ENCODE measurements around the gene CDK6.

CDK6 gene

DNA sequence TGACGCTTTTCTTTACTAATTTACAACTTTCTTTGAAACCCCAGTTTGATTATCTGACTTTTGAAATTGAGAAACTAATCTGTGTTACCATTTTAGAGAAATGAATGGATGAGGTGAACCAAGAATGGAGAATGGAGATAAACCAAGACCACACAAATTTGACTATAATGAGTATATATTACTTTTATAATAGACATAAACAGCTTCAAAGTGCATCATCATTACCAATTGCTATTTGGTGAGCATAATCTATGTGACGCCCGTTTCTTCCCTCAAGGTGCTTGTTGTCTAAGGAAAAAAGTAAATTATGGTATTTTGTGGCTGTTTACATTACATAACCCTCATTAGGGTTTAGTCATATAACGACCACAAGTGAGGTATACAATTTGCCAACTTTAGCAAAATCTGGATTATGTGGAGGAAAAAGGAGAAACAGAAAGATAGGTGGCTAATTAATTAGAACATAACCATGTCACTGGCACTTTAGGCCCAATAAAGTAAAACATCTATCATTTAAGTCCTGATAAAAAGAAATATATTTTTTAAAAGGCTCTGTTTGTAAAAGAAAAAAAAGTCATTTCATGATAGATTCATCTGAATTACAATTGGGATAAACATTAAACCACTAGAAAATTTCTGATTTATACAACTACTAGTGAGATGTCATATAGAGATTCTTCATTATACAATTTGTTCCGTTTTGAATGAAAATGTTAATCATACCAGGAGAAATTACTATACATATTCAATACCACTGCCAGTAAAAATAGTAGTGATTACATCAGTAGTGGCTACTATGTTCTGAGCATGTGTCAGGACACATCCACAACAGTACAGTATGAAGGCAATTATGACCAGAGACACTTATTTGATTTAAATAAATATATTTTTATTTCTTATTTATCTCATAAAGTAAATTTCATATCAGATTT lies 128.0 kb downstream of the CDK6 start:
- no peak overlapping the region for H3K4me3 ChIP-seq (ENCODE audit: low read depth, low read length)
- TF ChIP-seq, protein P1, sequence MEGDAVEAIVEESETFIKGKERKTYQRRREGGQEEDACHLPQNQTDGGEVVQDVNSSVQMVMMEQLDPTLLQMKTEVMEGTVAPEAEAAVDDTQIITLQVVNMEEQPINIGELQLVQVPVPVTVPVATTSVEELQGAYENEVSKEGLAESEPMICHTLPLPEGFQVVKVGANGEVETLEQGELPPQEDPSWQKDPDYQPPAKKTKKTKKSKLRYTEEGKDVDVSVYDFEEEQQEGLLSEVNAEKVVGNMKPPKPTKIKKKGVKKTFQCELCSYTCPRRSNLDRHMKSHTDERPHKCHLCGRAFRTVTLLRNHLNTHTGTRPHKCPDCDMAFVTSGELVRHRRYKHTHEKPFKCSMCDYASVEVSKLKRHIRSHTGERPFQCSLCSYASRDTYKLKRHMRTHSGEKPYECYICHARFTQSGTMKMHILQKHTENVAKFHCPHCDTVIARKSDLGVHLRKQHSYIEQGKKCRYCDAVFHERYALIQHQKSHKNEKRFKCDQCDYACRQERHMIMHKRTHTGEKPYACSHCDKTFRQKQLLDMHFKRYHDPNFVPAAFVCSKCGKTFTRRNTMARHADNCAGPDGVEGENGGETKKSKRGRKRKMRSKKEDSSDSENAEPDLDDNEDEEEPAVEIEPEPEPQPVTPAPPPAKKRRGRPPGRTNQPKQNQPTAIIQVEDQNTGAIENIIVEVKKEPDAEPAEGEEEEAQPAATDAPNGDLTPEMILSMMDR (IDR thresholded peaks at IDR 0.05; ENCODE audit: low read depth, low read length, missing control alignments): no peak
- no peak for DNase-seq (ENCODE audit: low read depth)

DNA sequence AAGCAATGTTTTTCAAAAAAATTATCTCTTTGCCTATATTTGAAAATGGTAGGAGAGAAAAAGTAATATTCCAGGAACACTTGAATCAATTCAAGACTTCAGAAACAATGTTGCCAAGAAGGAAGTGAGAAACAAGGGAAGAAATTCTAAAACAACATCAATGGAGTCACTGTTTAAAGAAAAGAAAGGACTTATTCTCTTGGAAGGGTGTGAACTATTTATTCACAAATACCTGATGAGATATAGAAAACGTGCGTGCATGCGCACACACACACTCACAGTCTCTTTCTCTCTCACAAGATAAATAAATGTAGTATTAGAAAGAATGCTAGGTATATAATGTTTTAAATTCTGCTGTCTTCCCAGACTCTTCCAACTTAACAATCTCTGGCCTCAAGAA lies 128.9 kb downstream of the CDK6 start:
- no peak overlapping the region for H3K4me3 ChIP-seq (ENCODE audit: low read depth, low read length)
- no peak for DNase-seq (ENCODE audit: low read depth)
- TF ChIP-seq, protein P1 (IDR thresholded peaks at IDR 0.05; ENCODE audit: low read depth, low read length, missing control alignments): no peak

DNA sequence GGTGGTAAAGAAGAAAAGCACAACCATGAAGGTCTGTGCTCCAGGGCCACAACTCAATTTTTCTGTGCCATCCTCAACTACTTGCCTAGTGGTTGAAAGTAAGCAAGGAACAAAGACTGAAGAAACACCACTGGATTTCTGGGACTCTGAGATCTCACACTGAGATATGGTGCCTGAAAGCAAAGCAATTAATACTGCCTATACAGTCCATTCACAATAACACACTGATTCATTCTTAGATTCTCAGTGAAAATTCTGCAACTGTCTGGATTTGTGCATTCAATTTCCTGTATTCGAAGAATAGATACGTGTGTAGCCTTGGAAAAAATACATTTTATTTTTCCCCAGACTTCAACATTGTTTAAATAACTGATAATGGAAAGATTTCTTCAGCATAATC lies 129.8 kb downstream of the CDK6 start:
- no peak for DNase-seq (ENCODE audit: low read depth)
- no peak overlapping the region for H3K4me3 ChIP-seq (ENCODE audit: low read depth, low read length)
- TF ChIP-seq, protein P1 (IDR thresholded peaks at IDR 0.05; ENCODE audit: low read depth, low read length, missing control alignments): no peak

DNA sequence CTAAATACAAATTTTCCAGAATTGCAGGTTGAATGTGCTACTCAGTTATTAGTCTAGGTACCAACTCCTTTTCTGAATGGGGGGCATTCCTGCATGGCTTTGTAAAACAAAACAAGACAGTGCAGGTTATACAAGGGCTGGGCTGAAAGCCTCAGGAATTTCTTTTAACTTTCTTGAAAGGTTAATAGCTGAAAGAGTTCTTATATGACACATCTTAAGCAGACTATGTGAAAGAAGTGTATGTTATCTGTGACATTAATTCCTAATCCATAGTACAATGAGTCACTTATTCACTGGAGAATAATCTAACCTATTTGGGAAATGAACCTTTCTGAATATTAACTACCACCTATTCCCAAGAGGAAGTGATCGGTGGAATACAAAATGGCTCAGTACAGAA lies 130.5 kb downstream of the CDK6 start:
- TF ChIP-seq, protein P1 (IDR thresholded peaks at IDR 0.05; ENCODE audit: low read depth, low read length, missing control alignments): no peak
- no peak overlapping the region for H3K4me3 ChIP-seq (ENCODE audit: low read depth, low read length)
- DNase-seq (ENCODE audit: low read depth): no peak

DNA sequence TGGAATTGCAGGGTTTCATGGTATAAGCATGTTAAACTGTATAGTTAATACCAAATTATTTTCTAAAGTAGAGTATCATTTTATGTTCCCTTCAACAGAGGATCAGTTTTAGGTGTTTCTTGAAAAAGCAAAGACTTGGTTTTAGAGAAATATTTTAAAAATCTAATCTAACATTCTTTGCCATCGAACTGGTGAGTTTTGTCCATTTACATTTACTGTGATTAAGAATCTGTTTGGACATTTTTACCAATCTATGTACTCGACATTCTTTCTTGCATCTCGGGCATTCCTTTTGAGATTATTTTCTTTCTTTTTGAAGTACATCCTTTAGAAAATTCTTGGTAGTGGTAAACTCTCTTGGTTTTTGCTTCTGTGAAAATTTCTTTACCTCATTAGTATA lies 131.5 kb downstream of the CDK6 start:
- DNase-seq (ENCODE audit: low read depth): no peak
- TF ChIP-seq, protein P1 (IDR thresholded peaks at IDR 0.05; ENCODE audit: low read depth, low read length, missing control alignments): no peak
- H3K4me3 ChIP-seq (ENCODE audit: low read depth, low read length): no peak overlapping the region

DNA sequence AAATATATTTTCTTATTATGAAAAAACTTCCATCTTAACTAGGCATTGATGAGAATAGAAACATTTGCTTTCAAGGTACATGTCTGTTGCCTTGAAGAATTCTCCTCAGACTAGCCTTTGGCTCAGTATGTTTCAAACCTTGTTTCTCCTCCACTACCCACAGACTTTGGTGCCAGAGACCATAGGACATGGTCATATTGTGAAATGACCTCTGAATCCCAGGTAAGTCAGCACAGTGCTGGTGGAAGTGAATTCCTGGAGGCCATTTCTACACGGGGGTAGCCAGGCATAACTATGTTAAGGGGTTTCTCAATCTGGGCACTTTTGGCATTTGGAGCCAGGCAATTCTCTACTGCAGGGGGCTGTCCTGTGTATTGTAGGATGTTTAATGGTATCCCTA lies 133.8 kb downstream of the CDK6 start:
- TF ChIP-seq, protein P1 (IDR thresholded peaks at IDR 0.05; ENCODE audit: low read depth, low read length, missing control alignments): no peak
- no peak overlapping the region for H3K4me3 ChIP-seq (ENCODE audit: low read depth, low read length)
- no peak for DNase-seq (ENCODE audit: low read depth)
